Measurements from ENCODE around the gene TAF4B. TPM values are rescaled to one million over a fixed set of nuclear protein-coding genes. Genes with fewer than 3 reads are reported as not detected.

Gene TAF4B
- total RNA-seq, 4 donors from 2014 or later = 5.1 to 9.2 (median 6.7) TPM

DNA sequence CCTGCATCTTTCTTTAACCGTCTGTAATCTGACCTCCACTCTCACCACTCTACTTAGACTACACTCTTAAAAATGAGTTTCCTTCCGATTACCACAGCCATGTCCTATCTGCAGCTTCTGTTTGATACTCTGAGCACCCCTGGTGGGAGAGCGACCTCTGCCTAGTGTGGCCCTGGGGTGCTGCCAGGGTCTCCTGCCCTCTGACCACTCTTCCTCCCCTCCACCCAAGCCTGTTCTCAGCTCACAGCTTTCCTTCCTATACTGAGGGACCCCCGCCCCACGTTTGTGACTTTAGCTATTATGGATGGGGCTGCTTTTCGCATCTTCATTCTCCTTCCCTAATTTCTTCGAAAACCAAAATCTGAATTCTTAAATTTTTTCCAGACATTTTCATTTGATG, 189.4 kb downstream of the TAF4B start:
- H3K4me1 ChIP-seq = no peaks in the 10 kb centered on the region
- H3K4me3 ChIP-seq = no peak overlapping the region
- H3K27me3 ChIP-seq = no peaks in the 10 kb centered on the region
- H3K9me3 ChIP-seq = no peaks in the 10 kb centered on the region
- TF ChIP-seq POLR2A (IDR thresholded peaks at IDR 0.05) (no peak), CTCF (IDR thresholded peaks at IDR 0.05 in 4 of 5, conservative IDR thresholded peaks at IDR 0.05 in 1 of 5) (no peak)
- in situ Hi-C loops (cut with MboI; ENCODE audit: low sequenced_read_pairs in 4 of 4) = loop anchor here in 1 of 4 donors (25.0 kb wide), 1 partner anchor 222 kb away; no protein-coding TSS in a partner anchor
- intact Hi-C loops (cut with DNase I; ENCODE audit: low total_unique reads) = no loop called here
- DNase-seq (no peak), ATAC-seq (no peak)
- no peaks in the 10 kb centered on the region for H3K36me3 ChIP-seq
- no peak overlapping the region for H3K27ac ChIP-seq

- Histone ChIP-seq H3K27me3 (no peaks in the 10 kb centered on the region), H3K9me3 (no peaks in the 10 kb centered on the region), H3K4me1 (no peaks in the 10 kb centered on the region), H3K4me3 (no peak overlapping the region), H3K36me3 (no peaks in the 10 kb centered on the region), H3K27ac (no peak overlapping the region)
- intact Hi-C loops (cut with DNase I; ENCODE audit: low total_unique reads) (no loop called here), in situ Hi-C loops (cut with MboI; ENCODE audit: low sequenced_read_pairs in 4 of 4) (loop anchor here in 1 of 4 donors (25.0 kb wide), 1 partner anchor 221 kb away; no protein-coding TSS in a partner anchor)
- ATAC-seq (no peak), DNase-seq (no peak)
- no peak for TF ChIP-seq POLR2A (IDR thresholded peaks at IDR 0.05)
- no peak for TF ChIP-seq CTCF (IDR thresholded peaks at IDR 0.05 in 4 of 5, conservative IDR thresholded peaks at IDR 0.05 in 1 of 5)
Observed at GRCh38 chr18:26416652-26417150, 190.5 kb downstream of the TAF4B start.

DNA sequence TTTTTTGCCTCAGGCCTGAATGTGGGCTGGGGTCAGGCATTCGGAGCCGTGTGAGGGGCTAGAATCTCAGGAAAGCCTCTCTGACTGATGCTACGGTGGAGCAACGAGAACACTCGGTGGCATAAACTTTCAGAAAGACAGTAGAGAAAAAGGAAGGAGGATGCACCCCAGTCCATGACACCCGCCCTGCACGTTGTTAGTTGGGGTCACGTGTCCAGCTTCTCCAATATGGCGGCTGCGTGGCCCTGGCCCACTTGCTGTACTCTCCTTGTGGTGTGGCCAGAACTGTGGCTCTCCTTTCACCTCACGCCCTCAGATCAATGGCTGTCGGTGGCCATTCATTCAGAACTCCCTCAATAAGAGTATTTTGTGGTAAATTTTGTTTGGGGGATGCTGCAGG, 190.9 kb downstream of the TAF4B start:
- no peaks in the 10 kb centered on the region for H3K27me3 ChIP-seq
- in situ Hi-C loops (cut with MboI; ENCODE audit: low sequenced_read_pairs in 4 of 4) (loop anchor here in 1 of 4 donors (25.0 kb wide), 1 partner anchor 220 kb away; no protein-coding TSS in a partner anchor), intact Hi-C loops (cut with DNase I; ENCODE audit: low total_unique reads) (no loop called here)
- H3K9me3 ChIP-seq = no peaks in the 10 kb centered on the region
- H3K4me1 ChIP-seq = no peaks in the 10 kb centered on the region
- H3K4me3 ChIP-seq = no peak overlapping the region
- H3K36me3 ChIP-seq = no peaks in the 10 kb centered on the region
- TF ChIP-seq POLR2A (IDR thresholded peaks at IDR 0.05) (no peak), CTCF (IDR thresholded peaks at IDR 0.05 in 4 of 5, conservative IDR thresholded peaks at IDR 0.05 in 1 of 5) (no peak)
- ATAC-seq (no peak), DNase-seq (no peak)
- no peak overlapping the region for H3K27ac ChIP-seq

GRCh38 chr18:26418225-26418624, 192.0 kb downstream of the TAF4B start:
- in situ Hi-C loops (cut with MboI; ENCODE audit: low sequenced_read_pairs in 4 of 4) = loop anchor here in 1 of 4 donors (25.0 kb wide), 1 partner anchor 219 kb away; no protein-coding TSS in a partner anchor
- DNase-seq (no peak), ATAC-seq (no peak)
- TF ChIP-seq POLR2A (IDR thresholded peaks at IDR 0.05) (no peak), CTCF (IDR thresholded peaks at IDR 0.05 in 4 of 5, conservative IDR thresholded peaks at IDR 0.05 in 1 of 5) (no peak)
- H3K27me3 ChIP-seq = no peaks in the 10 kb centered on the region
- intact Hi-C loops (cut with DNase I; ENCODE audit: low total_unique reads) = no loop called here
- H3K9me3 ChIP-seq = no peaks in the 10 kb centered on the region
- H3K27ac ChIP-seq = no peak overlapping the region
- H3K4me3 ChIP-seq = no peak overlapping the region
- no peaks in the 10 kb centered on the region for H3K4me1 ChIP-seq
- no peaks in the 10 kb centered on the region for H3K36me3 ChIP-seq

DNA sequence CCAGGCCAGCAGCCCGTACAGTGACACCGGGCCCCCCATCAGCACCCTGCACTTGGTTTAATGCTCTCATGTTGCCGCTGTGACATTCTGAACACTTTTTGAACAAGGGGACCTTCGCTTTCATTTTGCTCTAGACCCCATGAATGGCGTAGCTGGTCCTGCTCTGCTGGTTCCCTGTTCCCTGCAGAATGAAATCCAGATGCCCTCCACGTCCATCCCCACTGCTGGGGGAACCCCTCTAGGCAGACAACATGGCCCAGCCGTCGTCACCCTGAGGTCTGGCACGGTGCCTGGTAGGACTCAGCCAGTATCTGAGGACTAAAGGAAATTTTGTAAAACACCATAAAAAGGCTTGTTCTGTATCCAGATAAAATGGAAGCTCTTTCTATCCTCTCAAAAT, 193.5 kb downstream of the TAF4B start:
- no peak for ATAC-seq
- Histone ChIP-seq H3K9me3 (no peaks in the 10 kb centered on the region), H3K27me3 (no peaks in the 10 kb centered on the region), H3K4me3 (no peak overlapping the region), H3K36me3 (no peaks in the 10 kb centered on the region), H3K27ac (no peak overlapping the region), H3K4me1 (no peaks in the 10 kb centered on the region)
- intact Hi-C loops (cut with DNase I; ENCODE audit: low total_unique reads) (no loop called here), in situ Hi-C loops (cut with MboI; ENCODE audit: low sequenced_read_pairs in 4 of 4) (loop anchor here in 1 of 4 donors (25.0 kb wide), 1 partner anchor 218 kb away; no protein-coding TSS in a partner anchor)
- no peak for DNase-seq
- TF ChIP-seq CTCF (IDR thresholded peaks at IDR 0.05 in 4 of 5, conservative IDR thresholded peaks at IDR 0.05 in 1 of 5) (no peak), POLR2A (IDR thresholded peaks at IDR 0.05) (no peak)

Data from gastrocnemius medialis (tissue), 4 donors.